Measurements from ENCODE around the gene RAP2B.

DNA sequence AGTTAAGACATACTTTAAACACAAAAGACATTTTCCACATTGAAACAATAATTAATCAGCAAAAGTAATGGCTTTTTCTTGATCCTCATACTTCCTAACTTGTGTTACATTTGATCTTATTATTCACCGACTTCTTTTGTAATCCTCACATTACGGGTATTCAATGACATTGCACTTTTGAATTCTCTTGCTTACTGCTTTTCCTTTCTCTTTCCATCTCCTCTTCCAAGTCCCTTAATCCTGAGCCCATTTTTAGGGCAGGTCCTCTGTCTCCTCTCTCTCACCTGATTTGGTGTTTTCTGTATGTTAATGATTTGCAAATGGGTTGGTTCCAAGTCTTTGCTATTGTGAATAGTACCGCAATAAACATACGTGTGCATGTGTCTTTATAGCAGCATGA, 48.5 kb upstream of the RAP2B start:
- TF ChIP-seq, protein P1, sequence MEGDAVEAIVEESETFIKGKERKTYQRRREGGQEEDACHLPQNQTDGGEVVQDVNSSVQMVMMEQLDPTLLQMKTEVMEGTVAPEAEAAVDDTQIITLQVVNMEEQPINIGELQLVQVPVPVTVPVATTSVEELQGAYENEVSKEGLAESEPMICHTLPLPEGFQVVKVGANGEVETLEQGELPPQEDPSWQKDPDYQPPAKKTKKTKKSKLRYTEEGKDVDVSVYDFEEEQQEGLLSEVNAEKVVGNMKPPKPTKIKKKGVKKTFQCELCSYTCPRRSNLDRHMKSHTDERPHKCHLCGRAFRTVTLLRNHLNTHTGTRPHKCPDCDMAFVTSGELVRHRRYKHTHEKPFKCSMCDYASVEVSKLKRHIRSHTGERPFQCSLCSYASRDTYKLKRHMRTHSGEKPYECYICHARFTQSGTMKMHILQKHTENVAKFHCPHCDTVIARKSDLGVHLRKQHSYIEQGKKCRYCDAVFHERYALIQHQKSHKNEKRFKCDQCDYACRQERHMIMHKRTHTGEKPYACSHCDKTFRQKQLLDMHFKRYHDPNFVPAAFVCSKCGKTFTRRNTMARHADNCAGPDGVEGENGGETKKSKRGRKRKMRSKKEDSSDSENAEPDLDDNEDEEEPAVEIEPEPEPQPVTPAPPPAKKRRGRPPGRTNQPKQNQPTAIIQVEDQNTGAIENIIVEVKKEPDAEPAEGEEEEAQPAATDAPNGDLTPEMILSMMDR (IDR thresholded peaks at IDR 0.05 in 4 of 5, conservative IDR thresholded peaks at IDR 0.05 in 1 of 5) = no peak
- TF ChIP-seq POLR2A (IDR thresholded peaks at IDR 0.05) = no peak

Data from gastrocnemius medialis (tissue), 4 donors.